IPS-18c (cell line): ENCODE data around the gene MSL1.

ENCODE experiments used
- H3K4me3 ChIP-seq: 2 replicates; pipeline ENCODE4 v1.7.0; 2013; ENCODE audit warnings: low read depth, mild to moderate bottlenecking, low read length, moderate library complexity; ENCODE audit not compliant: insufficient read depth
- H3K9me3 ChIP-seq: one replicate; pipeline ENCODE4 v1.6.1; 2013; ENCODE audit warnings: mild to moderate bottlenecking, low read length, moderate library complexity; ENCODE audit not compliant: control insufficient read depth, insufficient read depth

MSL1 gene

GRCh38 chr17:40089077-40089895 lies 32.5 kb upstream of the MSL1 start:
- Histone ChIP-seq H3K4me3 (no peak overlapping the region), H3K9me3 (no peaks in the 10 kb centered on the region)

GRCh38 chr17:40090237-40091119 lies 31.3 kb upstream of the MSL1 start:
- Histone ChIP-seq H3K4me3 (no peak overlapping the region), H3K9me3 (no peaks in the 10 kb centered on the region)

DNA sequence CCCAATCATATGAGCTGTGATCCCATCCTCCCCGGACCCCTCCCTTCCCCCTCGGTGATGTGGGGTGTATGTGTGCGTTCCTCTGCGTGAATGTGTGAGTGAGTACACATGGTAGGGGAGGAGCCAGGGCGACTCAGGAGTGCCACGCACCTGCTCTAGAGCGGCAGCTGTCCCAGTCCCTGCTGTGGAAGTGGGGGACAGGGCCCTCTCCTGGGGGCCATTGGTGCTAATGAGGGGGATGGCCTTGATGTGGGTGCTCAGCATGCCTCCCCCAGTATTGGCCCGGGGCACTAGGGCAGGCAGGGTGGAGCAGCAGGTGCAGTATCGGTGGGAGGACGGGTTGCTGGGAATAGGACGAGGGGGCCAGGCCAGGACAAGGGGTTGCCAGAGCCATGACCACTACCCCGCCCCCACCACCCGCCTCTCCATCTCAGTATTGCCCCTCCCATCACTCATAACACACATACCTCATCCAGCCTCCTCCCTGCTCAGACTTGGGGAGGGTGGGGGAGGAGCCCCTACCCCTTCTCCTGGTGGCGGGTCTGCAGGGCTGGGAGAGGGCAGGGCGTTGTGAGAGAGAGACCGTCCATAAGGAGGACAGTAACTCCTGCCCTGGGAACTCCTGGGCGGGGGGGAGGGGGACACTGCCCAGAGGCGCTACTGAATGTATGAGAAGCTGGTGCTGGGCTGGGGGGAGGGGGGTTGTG lies 29.9 kb upstream of the MSL1 start:
- Histone ChIP-seq H3K9me3 (no peaks in the 10 kb centered on the region), H3K4me3 (no peak overlapping the region)

GRCh38 chr17:40092581-40092980 lies 29.2 kb upstream of the MSL1 start:
- Histone ChIP-seq H3K9me3 (no peaks in the 10 kb centered on the region), H3K4me3 (no peak overlapping the region)

- H3K9me3 ChIP-seq = no peaks in the 10 kb centered on the region
- H3K4me3 ChIP-seq = no peak overlapping the region
These were observed 28.7 kb upstream of the MSL1 start for GRCh38 chr17:40093005-40093579.

DNA sequence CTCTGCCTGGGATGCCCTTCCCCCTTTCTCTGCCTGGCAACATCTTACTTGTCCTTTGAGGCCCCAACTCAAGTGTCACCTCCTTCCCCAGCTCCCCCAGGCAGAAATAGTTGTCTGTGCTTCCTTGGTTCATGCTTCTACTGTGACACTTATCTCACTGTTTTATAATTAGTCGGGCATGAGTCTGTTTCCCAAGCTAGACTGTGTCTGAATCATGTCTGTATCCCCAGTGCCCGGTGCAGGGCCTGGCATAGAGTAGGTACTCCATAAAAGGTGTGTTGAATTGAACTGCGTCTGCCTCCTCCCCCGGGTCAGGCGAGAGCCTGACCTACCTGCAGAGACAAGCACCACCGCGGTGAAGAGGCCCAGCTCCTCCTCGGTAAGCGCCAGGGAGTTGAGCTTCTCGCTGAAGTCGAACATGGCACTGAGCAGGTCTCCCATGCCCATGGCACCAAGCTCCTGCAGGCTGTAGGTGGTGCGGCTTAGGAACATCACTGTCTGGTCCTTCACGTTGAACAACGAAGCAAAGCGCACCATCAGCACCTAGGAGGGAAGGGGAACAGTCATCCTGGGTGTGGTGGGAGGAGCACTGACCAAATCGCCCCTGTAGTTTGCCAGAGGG lies 28.1 kb upstream of the MSL1 start:
- Histone ChIP-seq H3K9me3 (no peaks in the 10 kb centered on the region), H3K4me3 (no peak overlapping the region)

DNA sequence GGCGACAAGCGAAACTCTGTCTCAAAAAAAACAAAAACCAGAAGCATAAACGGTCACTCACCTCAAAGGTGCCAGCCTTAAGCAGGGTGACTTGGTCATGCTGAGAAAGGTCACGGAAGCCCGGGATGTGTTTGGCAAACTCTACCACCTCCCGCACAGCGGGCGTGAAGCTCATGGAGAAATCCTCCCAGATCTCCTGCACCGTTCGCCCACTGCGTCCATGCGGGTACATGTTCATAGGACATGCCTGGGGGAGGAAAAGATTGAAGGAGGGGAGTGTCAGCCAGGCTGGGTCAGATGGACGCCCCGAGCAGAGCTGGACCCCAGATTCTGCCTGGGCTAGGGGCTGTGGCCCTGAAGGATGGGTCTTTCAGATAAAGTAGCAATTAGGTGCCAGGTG lies 26.9 kb upstream of the MSL1 start:
- H3K9me3 ChIP-seq = no peaks in the 10 kb centered on the region
- no peak overlapping the region for H3K4me3 ChIP-seq

DNA sequence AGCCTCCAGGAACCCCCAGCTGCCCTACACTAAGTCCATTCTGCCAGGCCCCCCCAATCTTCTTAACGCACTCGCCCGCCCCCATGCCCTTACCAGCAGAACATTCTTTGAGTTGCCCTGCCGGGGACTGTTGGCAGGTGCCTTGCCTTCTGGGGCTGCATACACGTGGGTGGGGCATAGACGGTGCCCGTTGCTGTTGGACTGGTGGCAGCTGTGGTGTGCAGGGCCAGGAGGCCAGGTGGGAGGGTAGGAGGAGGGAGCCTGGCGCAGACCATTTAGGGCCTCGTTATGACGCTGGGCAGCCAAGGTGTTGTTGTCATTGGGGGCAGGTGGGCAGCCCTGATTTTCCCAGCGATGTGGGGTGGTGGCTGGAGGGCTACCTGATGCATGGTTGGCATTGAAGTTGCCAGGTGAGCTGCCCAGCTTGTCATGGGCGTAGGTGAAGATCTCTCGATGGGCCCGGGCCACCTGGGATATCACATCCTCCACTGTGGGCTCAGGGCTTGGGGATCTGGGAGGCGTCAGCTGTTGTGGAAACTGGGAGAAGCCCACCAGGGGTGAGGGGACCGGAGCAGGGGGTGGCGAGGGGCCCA lies 26.3 kb upstream of the MSL1 start:
- no peaks in the 10 kb centered on the region for H3K9me3 ChIP-seq
- no peak overlapping the region for H3K4me3 ChIP-seq

DNA sequence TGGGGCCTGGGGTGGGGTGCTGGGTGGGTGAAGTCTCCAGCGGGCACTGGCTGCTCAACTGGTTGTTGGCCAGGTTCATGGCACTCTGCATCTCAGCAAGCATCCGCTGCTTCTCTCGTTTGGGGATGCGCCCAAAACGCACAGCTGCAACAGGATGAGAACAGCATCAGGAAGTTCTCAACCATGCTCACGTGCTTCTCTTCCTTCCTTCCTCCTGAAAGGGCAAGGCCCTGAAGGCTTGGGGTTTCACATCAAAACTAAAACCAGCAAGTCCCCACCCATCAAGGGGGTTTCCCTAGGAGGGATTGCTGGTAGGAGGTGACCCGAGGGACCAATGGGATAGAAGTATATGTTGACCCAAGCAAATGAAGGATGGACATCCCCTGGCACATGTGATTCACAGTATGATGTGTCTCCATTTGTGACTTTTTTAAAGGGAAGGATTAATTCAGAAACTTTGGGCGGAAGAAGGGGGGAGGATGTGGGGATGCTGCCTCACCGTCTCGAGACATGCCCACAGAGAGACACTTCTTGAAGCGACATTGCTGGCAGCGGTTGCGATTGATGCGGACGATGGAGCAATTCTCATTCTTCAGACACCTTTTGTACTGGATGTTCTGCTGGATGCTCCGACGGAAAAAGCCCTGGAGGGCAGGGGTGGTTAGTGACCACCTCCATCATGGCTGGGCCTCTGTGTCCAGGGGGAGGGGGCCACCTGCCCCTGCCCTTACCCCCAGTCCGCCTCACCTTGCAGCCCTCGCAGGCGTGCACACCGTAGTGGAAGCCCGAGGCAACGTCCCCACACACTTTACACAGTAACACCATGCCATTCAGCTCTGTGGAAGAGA lies 25.6 kb upstream of the MSL1 start:
- no peak overlapping the region for H3K4me3 ChIP-seq

GRCh38 chr17:40097087-40097486 lies 24.7 kb upstream of the MSL1 start:
- no peak overlapping the region for H3K4me3 ChIP-seq
- H3K9me3 ChIP-seq = no peaks in the 10 kb centered on the region

More for the DNA sequence above, 25.6 kb upstream of the MSL1 start:
- no peaks in the 10 kb centered on the region for H3K9me3 ChIP-seq

GRCh38 chr17:40097931-40098845 lies 23.6 kb upstream of the MSL1 start:
- Histone ChIP-seq H3K9me3 (no peaks in the 10 kb centered on the region), H3K4me3 (peak overlapping the region; percentile 48)

- H3K4me3 ChIP-seq = peak overlapping the region; percentile 57
- H3K9me3 ChIP-seq = no peaks in the 10 kb centered on the region
These were observed 22.7 kb upstream of the MSL1 start for GRCh38 chr17:40098846-40099618.

DNA sequence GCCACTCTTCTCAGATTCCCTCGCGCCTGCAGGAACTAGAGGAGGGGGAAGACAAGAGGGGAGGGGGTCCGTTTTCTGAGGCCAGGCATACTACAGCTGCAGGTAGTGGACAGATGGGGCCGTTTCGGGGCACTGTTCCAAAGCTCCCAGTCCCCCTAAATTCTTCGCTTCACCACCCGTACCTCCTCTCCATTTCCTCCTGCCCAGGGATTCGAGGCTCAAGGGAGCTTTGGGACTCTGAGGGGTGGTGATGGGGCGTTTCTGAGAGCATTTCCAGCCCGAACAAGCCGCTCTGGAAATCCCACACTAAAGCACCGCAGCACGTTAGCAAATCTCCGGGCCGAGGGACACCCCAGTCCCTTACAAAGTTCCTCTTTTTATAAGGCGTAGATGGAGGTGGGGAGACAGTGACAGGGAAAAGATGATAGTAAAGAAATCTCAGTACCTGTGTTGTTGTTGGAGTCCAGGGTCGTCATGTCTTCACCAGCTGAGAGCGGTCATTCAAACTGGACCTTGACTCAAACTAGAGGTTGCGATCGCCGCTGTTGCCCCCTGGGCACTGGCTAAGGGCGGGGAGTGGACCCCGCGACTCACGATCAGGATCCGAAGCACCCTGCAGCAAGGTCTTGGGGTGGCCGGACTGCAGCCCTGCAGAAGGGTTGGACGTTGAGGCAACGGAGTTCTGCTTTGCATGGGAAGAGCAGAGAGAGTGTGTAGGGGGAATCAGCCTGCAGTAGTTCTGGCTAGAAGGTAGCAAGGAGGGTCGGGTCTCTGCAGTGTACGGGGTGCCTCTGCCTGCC lies 22.0 kb upstream of the MSL1 start:
- Histone ChIP-seq H3K9me3 (no peaks in the 10 kb centered on the region), H3K4me3 (peak overlapping the region; percentile 57)

DNA sequence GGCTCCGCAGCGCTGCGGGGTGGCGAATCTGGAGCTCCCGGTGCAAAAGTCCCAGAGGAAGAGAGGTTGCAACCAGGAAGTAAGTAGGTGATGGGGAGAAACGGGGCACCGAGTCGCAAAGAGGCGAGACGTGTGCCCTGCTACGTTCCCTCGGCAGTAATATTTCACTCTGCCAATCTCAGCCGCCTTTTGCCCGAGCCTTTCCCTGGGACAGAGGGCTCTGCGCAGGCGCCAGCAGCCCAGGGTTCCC lies 21.4 kb upstream of the MSL1 start, which contains the start of gene NR1D1:
Gene NR1D1, minus strand, starts transcription at position 171 of the 250 bp plus-strand sequence. CDS start 495 bp downstream, outside the sequence.
- Histone ChIP-seq H3K4me3 (peak within 1 kb of the TSS; percentile 57), H3K9me3 (no peaks in the 10 kb centered on the region)
